ENCODE data around the gene CAMK1D. TPM values are rescaled to one million over a fixed set of nuclear protein-coding genes. Genes with fewer than 3 reads are reported as not detected.

The CAMK1D gene
- total RNA-seq, 6 experiments from 2014 or later = 5.3 to 10.8 (median 9.5) TPM

DNA sequence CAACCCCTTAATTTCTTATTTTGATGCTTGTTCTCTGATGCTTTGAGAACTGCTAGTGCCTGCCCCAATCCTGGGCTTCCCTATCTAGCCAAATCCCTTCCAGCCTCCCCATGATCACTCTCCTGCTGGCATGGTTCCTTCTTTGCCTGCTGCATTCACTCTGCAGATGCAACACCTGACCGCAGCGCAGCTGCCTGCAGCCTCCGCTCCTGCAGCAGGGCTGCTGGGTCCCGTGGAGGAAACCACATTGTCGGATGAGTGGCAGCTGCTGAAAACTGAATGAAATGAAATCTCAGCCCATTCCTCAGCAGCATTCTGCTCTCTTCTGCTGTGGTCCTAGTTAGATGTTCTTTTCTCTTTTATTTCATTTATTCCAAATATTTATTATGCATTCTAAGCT lies 331.9 kb downstream of the CAMK1D start:
- intact Hi-C loops (cut with DNase I) = no loop called here
- ATAC-seq = no peak
- Histone ChIP-seq H3K4me1 (no peaks in the 10 kb centered on the region), H3K36me3 (no peaks in the 10 kb centered on the region), H3K27me3 (no peaks in the 10 kb centered on the region), H3K4me3 (no peak overlapping the region), H3K9me3 (no peaks in the 10 kb centered on the region), H3K27ac (no peak overlapping the region)
- TF ChIP-seq, protein P1, sequence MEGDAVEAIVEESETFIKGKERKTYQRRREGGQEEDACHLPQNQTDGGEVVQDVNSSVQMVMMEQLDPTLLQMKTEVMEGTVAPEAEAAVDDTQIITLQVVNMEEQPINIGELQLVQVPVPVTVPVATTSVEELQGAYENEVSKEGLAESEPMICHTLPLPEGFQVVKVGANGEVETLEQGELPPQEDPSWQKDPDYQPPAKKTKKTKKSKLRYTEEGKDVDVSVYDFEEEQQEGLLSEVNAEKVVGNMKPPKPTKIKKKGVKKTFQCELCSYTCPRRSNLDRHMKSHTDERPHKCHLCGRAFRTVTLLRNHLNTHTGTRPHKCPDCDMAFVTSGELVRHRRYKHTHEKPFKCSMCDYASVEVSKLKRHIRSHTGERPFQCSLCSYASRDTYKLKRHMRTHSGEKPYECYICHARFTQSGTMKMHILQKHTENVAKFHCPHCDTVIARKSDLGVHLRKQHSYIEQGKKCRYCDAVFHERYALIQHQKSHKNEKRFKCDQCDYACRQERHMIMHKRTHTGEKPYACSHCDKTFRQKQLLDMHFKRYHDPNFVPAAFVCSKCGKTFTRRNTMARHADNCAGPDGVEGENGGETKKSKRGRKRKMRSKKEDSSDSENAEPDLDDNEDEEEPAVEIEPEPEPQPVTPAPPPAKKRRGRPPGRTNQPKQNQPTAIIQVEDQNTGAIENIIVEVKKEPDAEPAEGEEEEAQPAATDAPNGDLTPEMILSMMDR (IDR thresholded peaks at IDR 0.05) = no peak
- 100% methylated on average over 5 of the region's 5 CpGs for WGBS (ENCODE audit: insufficient coverage, low coverage, low lambda C conversion rate, missing lambda C conversion rate)
- no peak for DNase-seq

DNA sequence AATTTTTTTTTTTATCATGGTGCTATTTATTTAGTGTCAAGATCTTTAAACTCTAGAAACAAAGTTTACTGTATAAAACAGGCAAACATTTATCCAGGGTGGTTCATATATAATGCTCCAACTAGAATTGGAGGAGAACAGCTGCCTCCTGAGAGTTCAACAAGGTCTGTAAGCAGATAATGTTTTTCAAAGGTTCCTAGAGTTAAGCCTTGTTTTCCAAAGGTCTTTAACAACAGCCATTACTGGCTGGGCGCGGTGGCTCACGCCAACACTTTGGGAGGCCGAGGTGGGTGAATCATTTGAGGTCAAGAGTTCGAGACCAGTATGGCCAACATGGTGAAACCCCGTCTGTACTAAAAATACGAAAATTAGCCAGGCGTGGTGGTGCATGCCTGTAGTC lies 335.4 kb downstream of the CAMK1D start:
- Histone ChIP-seq H3K27ac (no peak overlapping the region), H3K9me3 (no peaks in the 10 kb centered on the region), H3K4me1 (no peaks in the 10 kb centered on the region), H3K27me3 (no peaks in the 10 kb centered on the region), H3K36me3 (no peaks in the 10 kb centered on the region), H3K4me3 (no peak overlapping the region)
- intact Hi-C loops (cut with DNase I) = no loop called here
- 93% methylated on average over 5 of the region's 8 CpGs for WGBS (ENCODE audit: insufficient coverage, low coverage, low lambda C conversion rate, missing lambda C conversion rate)
- no peak for ATAC-seq
- TF ChIP-seq, protein P1 (IDR thresholded peaks at IDR 0.05) = no peak
- no peak for TF ChIP-seq POLR2A (IDR thresholded peaks at IDR 0.05)
- DNase-seq = no peak

- no peaks in the 10 kb centered on the region for H3K36me3 ChIP-seq
- DNase-seq = no peak
- TF ChIP-seq, protein P1 (IDR thresholded peaks at IDR 0.05) = no peak
- H3K4me3 ChIP-seq = no peak overlapping the region
- no peak overlapping the region for H3K27ac ChIP-seq
- 68% methylated on average over 9 of the region's 11 CpGs for WGBS (ENCODE audit: insufficient coverage, low coverage, low lambda C conversion rate, missing lambda C conversion rate)
- intact Hi-C loops (cut with DNase I) = no loop called here
- H3K4me1 ChIP-seq = peaks cover 0 to 4% (median 0%) of the 10 kb centered on the region in 4 donors
- H3K9me3 ChIP-seq = no peaks in the 10 kb centered on the region
- ATAC-seq = no peak
- no peaks in the 10 kb centered on the region for H3K27me3 ChIP-seq
Measured at GRCh38 chr10:12685261-12686058, 336.1 kb downstream of the CAMK1D start.

GRCh38 chr10:12687996-12688395 lies 338.6 kb downstream of the CAMK1D start:
- Histone ChIP-seq H3K27me3 (no peaks in the 10 kb centered on the region), H3K4me1 (peaks cover 0 to 4% (median 0%) of the 10 kb centered on the region in 4 donors), H3K36me3 (no peaks in the 10 kb centered on the region), H3K9me3 (no peaks in the 10 kb centered on the region), H3K27ac (no peak overlapping the region), H3K4me3 (no peak overlapping the region)
- 52% methylated on average over 4 of the region's 4 CpGs for WGBS (ENCODE audit: insufficient coverage, low coverage, low lambda C conversion rate, missing lambda C conversion rate)
- ATAC-seq (peak in 1 of 4 donors; percentile 42), DNase-seq (no peak)
- TF ChIP-seq POLR2A (IDR thresholded peaks at IDR 0.05) = no peak
- TF ChIP-seq, protein P1 (IDR thresholded peaks at IDR 0.05) = no peak
- intact Hi-C loops (cut with DNase I) = no loop called here

Measured in right lobe of liver (tissue), 6 donors.